IPS-18a (cell line): ENCODE data around the gene STOX2.

ENCODE experiments used
- H3K27ac ChIP-seq: one replicate; pipeline ENCODE4 v1.5.1; 2013; ENCODE audit warnings: low read length
- H3K27me3 ChIP-seq: one replicate; pipeline ENCODE4 v1.6.1; 2013; ENCODE audit warnings: mild to moderate bottlenecking, low read length; ENCODE audit not compliant: control insufficient read depth, insufficient read depth
- H3K36me3 ChIP-seq: one replicate; pipeline ENCODE4 v1.6.1; 2013; ENCODE audit warnings: low read depth, low read length; ENCODE audit not compliant: control insufficient read depth
- H3K4me1 ChIP-seq: one replicate; pipeline ENCODE4 v1.6.1; 2013; ENCODE audit warnings: low read depth, low read length; ENCODE audit not compliant: control insufficient read depth
- H3K4me3 ChIP-seq: one replicate; pipeline ENCODE4 v1.5.1; 2013; ENCODE audit warnings: low read length
- H3K9ac ChIP-seq: one replicate; pipeline ENCODE4 v1.6.1; 2013; ENCODE audit warnings: mild to moderate bottlenecking, low read length, moderate library complexity
- H3K9me3 ChIP-seq: one replicate; pipeline ENCODE4 v1.6.1; 2013; ENCODE audit warnings: low read depth, low read length; ENCODE audit not compliant: control insufficient read depth

STOX2 gene

DNA sequence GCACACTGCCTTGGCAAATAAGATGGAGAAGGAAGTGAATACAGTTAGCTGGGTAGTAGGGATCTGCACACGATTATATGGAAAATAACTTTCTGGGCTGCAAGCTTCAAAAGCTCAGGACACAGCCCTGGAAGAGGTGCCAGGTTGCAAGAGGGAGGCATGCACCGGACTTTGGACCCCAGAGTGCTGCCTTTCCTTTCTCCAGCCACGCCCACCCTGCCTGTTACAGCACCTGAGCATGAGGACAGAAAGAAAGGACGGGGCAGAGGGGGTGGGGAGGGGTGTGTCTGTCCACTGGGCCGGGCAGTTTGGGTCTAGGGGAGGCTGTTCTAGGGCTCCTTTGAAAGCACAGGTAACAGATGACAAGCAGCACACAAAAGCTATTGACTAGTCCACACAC lies 159.8 kb downstream of the STOX2 start:
- Histone ChIP-seq H3K27me3 (no peaks in the 10 kb centered on the region), H3K9ac (no peak overlapping the region), H3K9me3 (no peaks in the 10 kb centered on the region), H3K36me3 (no peaks in the 10 kb centered on the region), H3K27ac (no peak overlapping the region), H3K4me1 (no peaks in the 10 kb centered on the region), H3K4me3 (no peak overlapping the region)

DNA sequence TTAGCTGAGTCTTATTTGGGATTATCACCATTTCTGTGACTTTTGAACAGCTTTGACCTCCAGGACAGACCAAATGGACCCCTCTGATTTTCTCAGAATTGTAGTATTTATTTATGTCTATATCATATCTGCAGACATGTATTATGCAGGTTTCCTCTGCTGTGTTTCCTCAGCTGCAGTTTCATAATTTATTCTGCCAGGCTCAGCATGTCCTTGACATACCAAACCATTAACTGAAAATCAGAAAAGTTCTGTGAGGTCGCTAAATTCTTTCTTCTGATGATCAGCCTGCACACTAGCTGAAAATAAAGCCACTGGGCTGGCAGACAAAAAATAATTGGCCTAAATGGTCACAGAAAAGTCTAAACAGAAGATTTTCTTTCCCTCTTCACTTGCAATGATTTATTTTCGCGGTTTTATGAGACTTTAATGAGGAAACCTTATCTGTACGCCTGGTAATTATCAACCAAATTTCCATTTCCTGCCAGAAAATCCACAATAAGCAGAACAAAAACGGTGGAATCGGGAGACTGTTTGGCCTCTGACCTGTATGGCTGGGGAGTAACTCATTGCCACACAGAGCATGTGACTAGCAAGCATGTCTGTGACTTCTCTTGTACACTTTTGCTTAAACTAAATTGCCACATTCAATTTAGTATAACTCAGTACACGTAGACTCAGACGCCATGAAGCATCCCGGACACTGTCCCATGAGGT lies 161.6 kb downstream of the STOX2 start:
- Histone ChIP-seq H3K36me3 (no peaks in the 10 kb centered on the region), H3K4me3 (no peak overlapping the region), H3K27ac (no peak overlapping the region), H3K27me3 (no peaks in the 10 kb centered on the region), H3K9me3 (no peaks in the 10 kb centered on the region), H3K4me1 (no peaks in the 10 kb centered on the region), H3K9ac (no peak overlapping the region)

DNA sequence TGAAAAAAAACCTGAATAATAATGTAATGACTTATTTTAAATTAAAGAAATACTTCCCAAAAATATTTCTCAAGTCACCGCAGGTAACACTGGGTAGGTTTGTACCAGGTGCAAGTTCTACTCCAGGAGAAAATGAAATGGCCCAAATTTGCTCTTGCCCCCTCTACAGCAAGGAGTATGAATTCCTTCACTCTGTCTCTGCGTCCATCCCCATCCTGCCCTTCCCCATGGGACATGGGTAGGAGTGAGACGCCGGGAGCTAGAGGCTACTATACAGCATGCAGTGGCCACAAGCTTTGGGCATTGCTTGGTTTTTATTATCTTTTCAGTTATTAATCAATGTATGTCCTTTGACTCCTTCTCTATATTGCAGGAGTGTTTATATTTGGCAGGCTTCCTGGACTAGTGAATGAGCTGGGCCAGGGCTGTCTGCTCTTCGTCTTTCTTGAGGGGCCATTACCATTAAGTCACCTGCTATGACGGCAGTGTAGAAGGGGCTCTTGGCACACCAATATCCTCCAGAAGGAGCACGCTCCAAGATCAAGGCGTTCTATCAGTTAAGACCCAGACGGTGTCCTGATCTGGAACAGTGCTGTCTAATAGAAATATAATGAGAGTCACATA lies 162.9 kb downstream of the STOX2 start:
- Histone ChIP-seq H3K27ac (no peak overlapping the region), H3K36me3 (no peaks in the 10 kb centered on the region), H3K9me3 (no peaks in the 10 kb centered on the region), H3K4me1 (no peaks in the 10 kb centered on the region), H3K9ac (no peak overlapping the region), H3K4me3 (no peak overlapping the region), H3K27me3 (no peaks in the 10 kb centered on the region)
